Loucy (cell line): ENCODE data around the gene CARS2.

Experiments
- H2AFZ ChIP-seq: fragments of 200-600 bp; sonication (generic); 2 replicates; pipeline ENCODE4 v1.6.0; 2016; ENCODE audit warnings: antibody characterized with exemption, mild to moderate bottlenecking, low read length, moderate library complexity
- H3F3A ChIP-seq: fragments of 200-600 bp; 2 replicates; pipeline ENCODE4 v1.6.0; 2016; ENCODE audit warnings: antibody characterized with exemption, low read depth, mild to moderate bottlenecking
- H3K27me3 ChIP-seq: fragments of 200-600 bp; sonication (generic); 2 replicates; pipeline ENCODE4 v1.6.1; 2014; ENCODE audit warnings: low read length, mild to moderate bottlenecking; ENCODE audit not compliant: insufficient read depth, poor library complexity, severe bottlenecking
- H3K36me3 ChIP-seq: fragments of 200-600 bp; sonication (generic); 2 replicates; pipeline ENCODE4 v1.6.1; 2016; ENCODE audit warnings: low read length; ENCODE audit not compliant: insufficient read depth
- H3K4me1 ChIP-seq: fragments of 200-600 bp; sonication (generic); 2 replicates; pipeline ENCODE4 v1.5.1; 2014; ENCODE audit warnings: low read length, mild to moderate bottlenecking; ENCODE audit not compliant: insufficient read depth, poor library complexity, severe bottlenecking
- H3K4me2 ChIP-seq: fragments of 200-600 bp; sonication (generic); 2 replicates; pipeline ENCODE4 v1.6.0; 2014; ENCODE audit warnings: antibody characterized with exemption, low read length, low read depth, mild to moderate bottlenecking; ENCODE audit not compliant: poor library complexity, severe bottlenecking
- H3K4me3 ChIP-seq: fragments of 200-600 bp; sonication (generic); 2 replicates; pipeline ENCODE4 v1.5.1; 2014; ENCODE audit warnings: low read length, mild to moderate bottlenecking, mixed read lengths; ENCODE audit not compliant: poor library complexity, severe bottlenecking
- H3K79me2 ChIP-seq: fragments of 200-600 bp; sonication (generic); 2 replicates; pipeline ENCODE4 v1.6.1; 2014; ENCODE audit warnings: low read length; ENCODE audit not compliant: insufficient read depth
- H3K9ac ChIP-seq: fragments of 200-600 bp; sonication (generic); 2 replicates; pipeline ENCODE4 v1.6.0; 2014; ENCODE audit warnings: mild to moderate bottlenecking, low read depth, low read length, moderate library complexity; ENCODE audit not compliant: poor library complexity, severe bottlenecking
- H3K9me2 ChIP-seq: fragments of 200-600 bp; sonication (generic); replicated peaks from 2 replicates; pipeline ENCODE4 v1.6.1; 2016; ENCODE audit warnings: low read depth, low read length, mixed read lengths
- H3K9me3 ChIP-seq: fragments of 200-600 bp; sonication (generic); 2 replicates; pipeline ENCODE4 v1.6.1; 2014; ENCODE audit warnings: mild to moderate bottlenecking, antibody characterized with exemption, low read length, low read depth; ENCODE audit not compliant: insufficient read depth
- H4K20me1 ChIP-seq: fragments of 200-600 bp; sonication (generic); 2 replicates; pipeline ENCODE4 v1.6.0; 2014; ENCODE audit warnings: antibody characterized with exemption, low read length, mild to moderate bottlenecking; ENCODE audit not compliant: insufficient read depth, poor library complexity, severe bottlenecking
- EZH2phosphoT487 ChIP-seq: fragments of 200-600 bp; IDR thresholded peaks from 2 replicates; pipeline ENCODE4 v1.6.1; 2018; ENCODE audit warnings: antibody characterized with exemption, mild to moderate bottlenecking, moderate library complexity, borderline replicate concordance
- TF ChIP-seq, protein P1 (sequence below): fragments of 200-600 bp; sonication (generic); conservative IDR thresholded peaks from 2 replicates; pipeline ENCODE4 v1.5.1; 2014; ENCODE audit warnings: mild to moderate bottlenecking, antibody characterized with exemption, low read length

The CARS2 gene

DNA sequence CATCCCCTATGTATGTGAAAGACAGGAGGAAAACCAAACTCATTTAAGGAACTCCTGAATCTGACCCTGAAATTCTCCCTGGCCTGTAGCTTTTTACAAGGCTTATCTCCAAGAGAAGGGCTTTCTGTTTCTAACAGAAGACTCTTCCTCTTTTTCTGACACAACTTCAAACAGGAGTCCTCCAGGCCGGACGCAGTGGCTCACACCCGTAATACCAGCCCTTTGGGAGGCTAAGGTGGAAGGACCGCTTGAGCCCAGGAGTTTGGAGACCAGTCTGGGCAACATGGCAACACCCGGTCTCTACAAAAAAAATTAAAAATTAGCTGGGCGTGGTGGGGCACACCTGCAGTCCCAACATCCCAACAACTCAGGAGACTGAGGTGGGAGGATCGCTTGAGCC lies 41.9 kb downstream of the CARS2 start:
- Histone ChIP-seq H3K9ac (no peak overlapping the region), H3K36me3 (peaks cover 85% of the 10 kb centered on the region; the same call in 1 of the 2 replicates)

DNA sequence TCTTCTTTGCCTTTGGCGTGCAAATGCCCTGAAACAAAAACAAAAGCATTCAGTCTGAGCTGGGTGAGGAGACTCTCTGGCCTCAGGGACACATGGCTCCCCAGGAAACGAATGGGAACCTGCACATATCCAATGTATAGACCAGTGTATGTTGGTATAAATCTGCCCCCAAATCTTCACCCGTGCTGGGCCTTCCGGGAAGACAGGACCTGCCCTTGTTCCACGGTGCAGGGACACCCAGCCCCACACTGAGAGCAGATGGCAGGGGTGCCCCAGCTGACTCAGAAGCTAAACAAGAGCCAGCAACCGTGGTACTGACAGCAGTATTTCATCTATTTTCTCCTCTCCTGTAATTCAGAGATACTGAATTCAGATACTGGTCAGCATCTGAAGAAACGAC lies 42.4 kb downstream of the CARS2 start:
- H3K36me3 ChIP-seq: peaks cover 81% of the 10 kb centered on the region; the same call in 1 of the 2 replicates
- no peak overlapping the region for H3K4me3 ChIP-seq
- H3K9me2 ChIP-seq: no peaks in the 10 kb centered on the region
- H3F3A ChIP-seq: no peaks in the 10 kb centered on the region
- H4K20me1 ChIP-seq: no peaks in the 10 kb centered on the region
- H3K4me1 ChIP-seq: no peaks in the 10 kb centered on the region
- no peak overlapping the region for H2AFZ ChIP-seq
- no peaks in the 10 kb centered on the region; the same call in 1 of the 2 replicates for H3K9me3 ChIP-seq
- TF ChIP-seq EZH2phosphoT487: no peak
- TF ChIP-seq, protein P1, sequence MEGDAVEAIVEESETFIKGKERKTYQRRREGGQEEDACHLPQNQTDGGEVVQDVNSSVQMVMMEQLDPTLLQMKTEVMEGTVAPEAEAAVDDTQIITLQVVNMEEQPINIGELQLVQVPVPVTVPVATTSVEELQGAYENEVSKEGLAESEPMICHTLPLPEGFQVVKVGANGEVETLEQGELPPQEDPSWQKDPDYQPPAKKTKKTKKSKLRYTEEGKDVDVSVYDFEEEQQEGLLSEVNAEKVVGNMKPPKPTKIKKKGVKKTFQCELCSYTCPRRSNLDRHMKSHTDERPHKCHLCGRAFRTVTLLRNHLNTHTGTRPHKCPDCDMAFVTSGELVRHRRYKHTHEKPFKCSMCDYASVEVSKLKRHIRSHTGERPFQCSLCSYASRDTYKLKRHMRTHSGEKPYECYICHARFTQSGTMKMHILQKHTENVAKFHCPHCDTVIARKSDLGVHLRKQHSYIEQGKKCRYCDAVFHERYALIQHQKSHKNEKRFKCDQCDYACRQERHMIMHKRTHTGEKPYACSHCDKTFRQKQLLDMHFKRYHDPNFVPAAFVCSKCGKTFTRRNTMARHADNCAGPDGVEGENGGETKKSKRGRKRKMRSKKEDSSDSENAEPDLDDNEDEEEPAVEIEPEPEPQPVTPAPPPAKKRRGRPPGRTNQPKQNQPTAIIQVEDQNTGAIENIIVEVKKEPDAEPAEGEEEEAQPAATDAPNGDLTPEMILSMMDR: no peak
- no peaks in the 10 kb centered on the region for H3K79me2 ChIP-seq
- H3K27me3 ChIP-seq: no peaks in the 10 kb centered on the region
- no peak overlapping the region for H3K4me2 ChIP-seq
- H3K9ac ChIP-seq: no peak overlapping the region

More for the DNA sequence above, 41.9 kb downstream of the CARS2 start:
- H3K79me2 ChIP-seq: no peaks in the 10 kb centered on the region
- no peaks in the 10 kb centered on the region; the same call in 1 of the 2 replicates for H3K9me3 ChIP-seq
- no peak overlapping the region for H2AFZ ChIP-seq
- H3K4me1 ChIP-seq: no peaks in the 10 kb centered on the region
- H3K4me2 ChIP-seq: no peak overlapping the region
- H3K4me3 ChIP-seq: no peak overlapping the region
- no peaks in the 10 kb centered on the region for H3K27me3 ChIP-seq
- H3K9me2 ChIP-seq: no peaks in the 10 kb centered on the region
- H3F3A ChIP-seq: no peaks in the 10 kb centered on the region
- no peaks in the 10 kb centered on the region for H4K20me1 ChIP-seq
- no peak for TF ChIP-seq EZH2phosphoT487
- TF ChIP-seq, protein P1: no peak

DNA sequence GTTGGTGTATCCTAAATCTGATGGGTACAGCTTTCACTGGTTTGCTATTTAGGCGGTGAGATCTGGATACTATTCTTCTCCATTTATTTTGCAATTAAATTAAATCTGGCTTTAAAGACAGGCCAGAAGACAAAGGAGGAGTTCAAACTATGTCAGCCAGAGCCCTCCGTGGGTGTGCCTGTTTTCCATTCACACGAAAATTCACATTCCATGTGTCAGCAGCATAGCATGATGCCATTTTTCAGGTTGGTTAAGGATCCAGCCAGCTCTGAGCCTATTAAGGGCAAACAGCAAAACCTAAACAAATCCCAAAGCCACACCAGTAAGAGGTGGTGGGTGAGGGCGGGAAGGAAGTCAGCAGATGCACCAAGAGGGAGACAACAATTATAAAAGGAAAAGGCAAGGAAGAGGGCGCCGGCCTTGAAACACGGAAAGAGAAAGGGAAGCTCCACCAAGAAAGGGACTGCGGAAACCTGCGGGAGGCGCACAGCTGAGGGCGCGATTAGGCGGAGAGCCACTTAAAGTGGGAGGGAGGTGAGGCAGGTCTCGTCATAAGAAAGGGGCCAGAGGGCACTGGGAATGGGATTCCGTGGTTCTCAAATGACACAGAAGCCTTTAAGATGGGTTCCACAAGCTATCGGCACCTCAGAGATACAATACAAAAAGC lies 43.0 kb downstream of the CARS2 start:
- H3K4me1 ChIP-seq: peaks cover 4% of the 10 kb centered on the region
- H3K36me3 ChIP-seq: peaks cover 79% of the 10 kb centered on the region; the same call in 1 of the 2 replicates
- H3K9me3 ChIP-seq: no peaks in the 10 kb centered on the region; the same call in 1 of the 2 replicates
- H3K9me2 ChIP-seq: no peaks in the 10 kb centered on the region
- no peak overlapping the region for H3K9ac ChIP-seq
- H3K27me3 ChIP-seq: no peaks in the 10 kb centered on the region
- no peak for TF ChIP-seq EZH2phosphoT487
- TF ChIP-seq, protein P1: no peak
- no peaks in the 10 kb centered on the region for H3K79me2 ChIP-seq
- H4K20me1 ChIP-seq: peaks cover 3% of the 10 kb centered on the region
- H3F3A ChIP-seq: no peaks in the 10 kb centered on the region
- no peak overlapping the region for H2AFZ ChIP-seq
- no peak overlapping the region for H3K4me2 ChIP-seq
- H3K4me3 ChIP-seq: no peak overlapping the region
